ENCODE results near the gene ATXN7L3. TPM values are rescaled to one million over a fixed set of nuclear protein-coding genes. Genes with fewer than 3 reads are reported as not detected.

ATXN7L3 gene
- total RNA-seq, 1 experiment from 2014 or later: 86.7 TPM

GRCh38 chr17:44211281-44212265 lies 11.9 kb upstream of the ATXN7L3 start (continued):
- no peak for TF ChIP-seq EZH2phosphoT487 (IDR thresholded peaks at IDR 0.05; ENCODE audit: borderline replicate concordance)
- no peak for TF ChIP-seq ZBTB33 (IDR thresholded peaks at IDR 0.05; ENCODE audit: extremely low read depth, insufficient replicate concordance, low read length)
- no peak for TF ChIP-seq CBX3 (IDR thresholded peaks at IDR 0.05; ENCODE audit: low read depth)
- TF ChIP-seq CTCF (IDR thresholded peaks at IDR 0.05 in 2 of 3, conservative IDR thresholded peaks at IDR 0.05 in 1 of 3; ENCODE audit: borderline replicate concordance in 1 of 3, insufficient read depth in 1 of 3, low read depth in 2 of 3, low read length in 2 of 3): no peak
- TF ChIP-seq ATF3 (IDR thresholded peaks at IDR 0.05): no peak
- TF ChIP-seq RAD21 (IDR thresholded peaks at IDR 0.05; ENCODE audit: low read depth): no peak
